Fibroblast of peridontal ligament (primary cell): ENCODE data around the gene PLGRKT.
"Not testable (repeated sequence)": the region's sequence is repeated elsewhere in the genome, so short reads cannot be mapped to it uniquely, and the experiment has no call there.

Experiments
- DNase-seq: peaks from one replicate; pipeline ENCODE4 v3.0.0-alpha.2; 2010; ENCODE audit errors: extremely low read depth

PLGRKT gene

GRCh38 chr9:5375790-5376477, 61.8 kb downstream of the PLGRKT start:
- DNase-seq: no peak

DNA sequence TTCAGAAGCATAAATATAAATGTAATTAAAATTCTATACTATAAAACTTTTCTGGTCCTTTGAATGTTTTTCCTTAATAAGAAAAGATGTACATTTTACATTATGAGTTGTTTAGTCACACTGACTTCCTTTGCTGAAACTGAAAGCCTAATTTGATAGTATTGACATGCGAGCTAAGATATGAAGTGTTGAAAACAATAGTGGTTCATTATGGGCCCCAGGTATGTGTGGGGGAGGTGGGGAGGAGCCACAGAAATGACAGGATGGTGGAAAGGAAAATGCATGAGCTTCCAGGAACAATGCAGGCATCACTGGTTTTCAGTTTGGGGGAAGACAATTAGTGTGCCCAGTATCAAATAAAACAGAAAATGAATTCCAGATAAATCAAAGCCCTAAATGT, 62.6 kb downstream of the PLGRKT start:
- no peak for DNase-seq

DNA sequence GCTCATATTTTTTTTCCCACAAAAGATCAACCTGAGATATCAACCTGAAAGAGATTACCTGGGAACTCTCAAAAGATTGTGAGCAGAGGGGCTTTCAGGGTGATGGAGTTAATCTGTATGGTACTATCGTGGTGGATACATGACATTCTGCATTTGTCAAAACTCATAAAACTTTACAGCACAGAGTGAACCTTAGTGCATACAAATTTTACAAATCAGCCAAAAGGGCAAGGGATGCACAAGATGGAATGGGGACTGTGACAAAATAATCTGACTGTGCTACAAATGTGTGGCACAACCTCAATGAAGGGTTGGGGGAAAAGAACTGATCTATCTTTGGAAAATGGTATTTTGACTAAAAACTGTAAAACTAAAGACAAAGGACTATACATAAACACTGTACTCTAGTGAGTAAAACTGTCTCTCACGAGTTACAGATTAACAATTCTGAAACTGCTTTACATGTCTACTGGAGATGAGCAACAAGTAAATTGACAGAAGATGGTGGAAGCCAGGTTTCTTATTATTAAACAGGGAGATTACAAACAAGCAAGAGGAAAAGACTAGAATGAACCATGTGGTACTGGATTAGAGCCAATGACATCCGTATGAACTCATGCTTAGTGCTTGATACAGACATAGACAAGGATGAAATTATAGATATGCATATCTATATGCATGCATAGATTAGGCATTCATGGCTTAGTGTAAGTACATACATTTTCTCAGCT, 73.3 kb downstream of the PLGRKT start:
- peak; percentile 45 for DNase-seq

DNA sequence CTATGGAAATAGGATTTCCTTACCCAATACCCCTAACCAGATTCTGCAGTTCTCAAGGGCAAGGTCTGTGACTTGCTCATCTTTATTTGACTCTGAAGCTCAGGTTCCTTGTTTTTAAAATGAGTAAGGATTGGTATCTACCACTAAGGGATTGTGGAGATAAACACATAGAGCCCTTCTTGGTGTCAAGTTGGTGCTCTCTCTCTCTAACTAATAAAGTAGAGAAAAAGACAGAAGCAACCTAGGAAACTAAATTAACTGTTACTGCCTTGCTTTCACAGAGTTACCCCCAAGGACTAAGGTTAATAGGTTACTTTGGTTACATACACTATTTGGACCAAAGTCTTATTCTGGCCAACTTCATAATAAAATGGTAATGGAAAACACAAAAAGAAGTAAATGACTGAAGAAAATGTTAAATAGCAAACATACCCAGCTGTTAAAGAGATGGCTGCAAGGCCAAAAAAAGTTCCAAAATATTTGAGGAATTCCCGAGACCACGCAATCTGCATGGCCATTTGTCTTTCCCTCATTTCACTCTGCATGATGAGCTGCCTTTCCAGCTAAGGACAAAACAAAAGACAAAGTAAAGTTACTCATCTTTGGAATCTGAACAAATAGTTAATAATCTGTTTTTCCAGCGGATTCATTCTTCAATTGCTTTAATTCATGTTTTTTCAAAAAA, 76.3 kb downstream of the PLGRKT start:
- no peak for DNase-seq

GRCh38 chr9:5360341-5360740, 77.4 kb downstream of the PLGRKT start:
- DNase-seq: no peak

- no peak for DNase-seq
Measured at GRCh38 chr9:5357431-5358105, 80.2 kb downstream of the PLGRKT start.

GRCh38 chr9:5355817-5356216, 81.9 kb downstream of the PLGRKT start:
- no peak for DNase-seq

DNA sequence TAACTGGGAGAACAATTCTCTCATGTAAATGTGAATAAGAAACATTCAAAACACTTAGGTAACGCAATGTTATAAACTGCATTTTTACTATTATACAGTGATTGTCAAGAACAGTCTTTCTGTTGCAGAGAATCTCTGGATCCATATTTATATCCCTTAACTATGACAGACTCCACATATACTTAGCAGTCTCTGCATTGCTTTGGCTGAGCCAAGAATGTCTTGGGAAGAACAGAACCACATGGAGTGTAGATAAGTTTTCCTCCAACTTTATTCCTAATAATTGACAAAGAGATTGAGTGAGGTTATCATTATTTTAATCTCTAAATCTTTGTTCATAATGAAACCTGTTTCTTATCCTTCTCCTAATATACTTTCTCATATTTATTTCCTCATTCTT, 82.5 kb downstream of the PLGRKT start:
- DNase-seq: no peak

DNA sequence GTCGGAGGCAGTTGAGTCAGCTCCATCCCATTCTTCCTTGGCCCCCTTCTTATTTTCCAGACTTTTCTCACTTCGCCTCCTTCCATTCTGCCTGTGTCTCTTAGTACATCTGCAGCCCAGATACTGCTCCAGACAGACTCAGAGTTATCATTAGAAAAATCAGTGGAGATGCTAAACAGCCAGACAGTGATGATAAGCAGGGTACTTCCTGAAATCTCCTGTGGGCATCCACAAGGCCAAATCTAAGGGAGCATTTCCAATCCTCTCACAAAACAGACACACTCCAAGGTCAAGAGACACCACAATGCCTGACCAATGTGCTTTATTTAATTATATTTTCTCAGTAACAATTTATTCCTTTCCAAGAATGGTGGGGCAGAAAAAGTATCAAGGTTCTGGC, 83.5 kb downstream of the PLGRKT start:
- DNase-seq: no peak

DNA sequence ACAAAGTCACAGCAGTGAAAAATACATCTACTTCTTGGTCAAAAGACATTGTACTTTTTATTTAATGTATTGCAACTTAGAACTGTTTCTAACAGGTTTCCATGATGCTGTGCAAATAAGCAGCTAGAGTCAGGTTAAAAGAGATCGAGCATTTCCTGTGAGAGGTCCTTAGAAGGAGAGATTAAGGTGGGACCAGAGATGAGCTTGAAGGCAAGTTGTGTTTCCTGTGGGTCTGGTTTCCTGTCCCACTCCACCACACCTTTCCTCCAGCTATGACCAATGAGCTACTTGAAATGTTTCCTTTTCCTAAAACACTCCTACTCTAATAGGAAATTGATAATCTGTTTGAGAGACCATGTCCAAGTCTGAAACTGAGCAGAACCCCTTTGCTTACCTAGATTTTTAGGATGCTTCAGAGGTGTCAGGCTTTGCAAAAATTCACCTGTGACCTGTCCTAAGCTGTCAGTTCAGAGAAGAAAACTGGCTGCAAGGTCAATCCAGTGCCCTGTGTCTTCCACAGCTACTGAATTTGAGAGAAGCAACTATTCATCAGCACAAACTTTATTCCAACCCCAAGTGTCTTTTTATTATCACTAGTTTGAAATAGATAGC, 85.0 kb downstream of the PLGRKT start:
- no peak for DNase-seq

- not testable (repeated sequence) for DNase-seq
Measured at GRCh38 chr9:5338992-5339981, 98.4 kb downstream of the PLGRKT start, which contains the start of gene RLN1. RLN1 (minus strand) TSS chr9:5339876; CDS start chr9:5339746, 130 bp downstream.

- no peak for DNase-seq
Measured at GRCh38 chr9:5336688-5337087, 101.0 kb downstream of the PLGRKT start.

DNA sequence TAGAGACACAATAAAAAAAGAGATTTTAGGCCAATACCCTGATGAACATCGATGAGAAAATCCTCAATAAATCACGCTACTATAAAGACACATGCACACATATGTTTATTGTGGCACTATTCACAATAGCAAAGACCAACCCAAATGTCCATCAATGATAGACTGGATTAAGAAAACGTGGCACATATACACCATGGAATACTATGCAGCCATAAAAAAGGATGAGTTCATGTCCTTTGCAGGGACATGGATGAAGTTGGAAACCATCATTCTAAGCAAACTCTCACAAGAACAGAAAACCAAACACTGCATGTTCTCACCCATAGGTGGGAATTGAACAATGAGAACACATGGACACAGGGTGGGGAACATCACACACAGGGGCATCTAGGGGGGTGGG, 106.4 kb downstream of the PLGRKT start:
- DNase-seq: not testable (repeated sequence)

DNA sequence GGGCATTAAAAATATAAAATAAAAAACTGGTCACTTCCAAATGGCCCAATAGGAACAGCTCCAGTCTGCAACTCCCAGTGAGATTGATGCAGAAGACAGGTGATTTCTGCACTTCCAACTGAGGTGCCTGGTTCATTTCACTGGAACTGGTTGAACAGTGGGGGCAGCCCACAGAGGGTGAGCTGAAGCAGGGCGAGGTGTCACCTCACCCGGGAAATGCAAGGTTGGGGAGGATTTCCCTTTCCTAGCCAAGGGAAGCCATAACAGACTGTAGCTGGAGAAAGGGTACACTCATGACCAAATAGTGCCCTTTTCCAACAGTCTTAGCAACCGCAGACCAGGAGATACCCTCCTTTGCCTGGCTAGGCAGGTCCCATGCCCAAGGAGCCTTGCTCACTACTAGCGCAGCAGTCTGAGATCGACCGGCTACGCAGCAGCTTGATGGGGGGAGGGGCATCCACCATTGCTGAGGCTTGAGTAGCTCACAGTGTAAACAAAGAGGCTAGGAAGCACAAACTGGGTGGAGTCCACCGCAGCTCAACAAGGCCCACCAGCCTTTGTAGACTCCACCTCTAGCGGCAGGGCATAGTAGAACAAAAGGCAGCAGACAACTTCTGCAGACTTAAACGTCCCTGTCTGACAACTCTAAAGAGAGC, 110.7 kb downstream of the PLGRKT start:
- no peak for DNase-seq

GRCh38 chr9:5326187-5326586, 111.5 kb downstream of the PLGRKT start:
- DNase-seq: no peak

DNA sequence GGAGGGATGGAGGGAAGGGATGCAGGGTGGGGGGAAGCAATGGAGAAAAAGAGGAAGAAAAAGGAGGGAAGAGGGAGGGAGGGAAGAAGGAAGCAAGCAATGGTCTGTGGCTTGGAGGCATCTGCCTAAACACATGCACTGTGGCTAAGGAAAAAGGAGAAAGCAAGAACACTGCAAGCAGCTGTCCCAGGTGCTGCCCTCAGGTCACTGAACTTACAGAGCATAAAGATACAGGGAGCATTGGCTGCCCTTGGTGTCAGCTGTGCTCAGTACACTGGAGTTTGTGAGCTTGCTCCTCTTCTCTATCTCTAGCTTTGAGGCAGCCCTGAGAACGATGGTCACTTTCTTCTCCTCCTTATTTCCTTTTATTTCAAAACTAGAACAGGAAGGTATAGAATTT, 116.1 kb downstream of the PLGRKT start:
- not testable (repeated sequence) for DNase-seq

DNA sequence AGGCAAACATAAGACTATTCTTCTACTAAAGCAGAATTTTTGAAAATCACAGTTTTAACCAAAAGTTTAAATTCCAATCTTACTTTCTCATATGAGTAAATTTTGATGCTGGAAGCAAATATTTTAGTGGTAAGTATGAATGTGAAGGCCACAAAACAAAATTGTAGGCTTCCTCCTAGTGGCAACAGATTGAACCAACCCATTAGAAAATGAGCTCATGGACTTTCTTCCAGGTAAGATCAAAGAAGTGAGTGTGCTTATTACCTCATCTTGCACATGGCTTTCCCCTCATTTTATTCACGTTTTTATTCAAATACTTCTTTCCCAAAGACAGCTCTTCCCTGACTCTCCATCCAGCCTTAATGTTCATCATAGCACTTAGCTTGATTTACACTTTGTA, 116.7 kb downstream of the PLGRKT start:
- peak; percentile 17 for DNase-seq

DNA sequence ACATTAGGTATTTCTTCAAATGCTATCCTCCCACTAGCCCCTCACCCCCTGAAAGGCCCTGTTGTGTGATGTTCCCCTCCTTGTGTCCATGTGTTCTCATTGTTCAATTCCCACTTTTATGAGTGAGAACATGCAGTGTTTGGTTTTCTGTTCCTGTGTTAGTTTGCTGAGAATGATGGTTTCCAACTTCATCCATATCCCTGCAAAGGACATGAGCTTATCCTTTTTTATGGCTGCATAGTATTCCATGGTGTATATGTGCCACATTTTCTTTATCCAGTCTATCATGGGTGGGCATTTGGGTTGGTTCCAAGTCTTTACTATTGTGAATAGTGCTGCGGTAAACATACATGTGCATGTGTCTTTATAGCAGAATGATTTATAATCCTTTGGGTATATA, 121.3 kb downstream of the PLGRKT start:
- not testable (repeated sequence) for DNase-seq

- no peak for DNase-seq
Measured at GRCh38 chr9:5315187-5315923, 122.4 kb downstream of the PLGRKT start.
